IMR-90 (cell line): ENCODE results near the gene PLA2G4B.

ENCODE experiments used
- MAFK ChIP-seq: IDR thresholded peaks from 2 replicates; pipeline ENCODE4 v1.6.1; 2012; ENCODE audit warnings: low read depth, low read length, improper control_type of control experiment
- TF ChIP-seq, protein P1 (sequence below): conservative IDR thresholded peaks from 2 replicates; pipeline ENCODE4 v1.5.1; 2012; ENCODE audit warnings: mild to moderate bottlenecking, low read depth, low read length, improper control_type of control experiment

- TF ChIP-seq, protein P1, sequence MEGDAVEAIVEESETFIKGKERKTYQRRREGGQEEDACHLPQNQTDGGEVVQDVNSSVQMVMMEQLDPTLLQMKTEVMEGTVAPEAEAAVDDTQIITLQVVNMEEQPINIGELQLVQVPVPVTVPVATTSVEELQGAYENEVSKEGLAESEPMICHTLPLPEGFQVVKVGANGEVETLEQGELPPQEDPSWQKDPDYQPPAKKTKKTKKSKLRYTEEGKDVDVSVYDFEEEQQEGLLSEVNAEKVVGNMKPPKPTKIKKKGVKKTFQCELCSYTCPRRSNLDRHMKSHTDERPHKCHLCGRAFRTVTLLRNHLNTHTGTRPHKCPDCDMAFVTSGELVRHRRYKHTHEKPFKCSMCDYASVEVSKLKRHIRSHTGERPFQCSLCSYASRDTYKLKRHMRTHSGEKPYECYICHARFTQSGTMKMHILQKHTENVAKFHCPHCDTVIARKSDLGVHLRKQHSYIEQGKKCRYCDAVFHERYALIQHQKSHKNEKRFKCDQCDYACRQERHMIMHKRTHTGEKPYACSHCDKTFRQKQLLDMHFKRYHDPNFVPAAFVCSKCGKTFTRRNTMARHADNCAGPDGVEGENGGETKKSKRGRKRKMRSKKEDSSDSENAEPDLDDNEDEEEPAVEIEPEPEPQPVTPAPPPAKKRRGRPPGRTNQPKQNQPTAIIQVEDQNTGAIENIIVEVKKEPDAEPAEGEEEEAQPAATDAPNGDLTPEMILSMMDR: no peak
- no peak for TF ChIP-seq MAFK
Measured at GRCh38 chr15:41862515-41863116, 24.0 kb downstream of the PLA2G4B start.
